Pancreas (tissue), 10 donors: Measurements from ENCODE around the gene BRICD5. TPM values are rescaled to one million over a fixed set of nuclear protein-coding genes. Genes with fewer than 3 reads are reported as not detected.

ENCODE experiments used
- ATAC-seq, 4 donors: fragments of 200-7000 bp; cut with Tn5 transposase; one replicate each; pipeline versions ENCODE4 v1.8.0 to v1.9.1; 2020; ENCODE audit warnings: mild to moderate bottlenecking in 4 of 4, moderate library complexity in 4 of 4
- DNase-seq, 6 donors: peaks; one replicate each; pipeline ENCODE4 v3.0.0-alpha.2; 2020
- FAIRE-seq: peaks from 2 replicates; lab custom pipeline; 2012; peaks lifted over from hg19 to GRCh38; lab: Jason Lieb, UNC
- H3K27ac ChIP-seq, 4 donors: fragments of 200-600 bp; sonication (generic); 1 replicate in 3 of 4; 2 replicates in 1 of 4; pipeline versions ENCODE4 v1.5.0 to v1.8.0; 2020
- H3K27me3 ChIP-seq, 4 donors: fragments of 200-600 bp; one replicate each; pipeline ENCODE4 v1.8.0; 2021
- H3K36me3 ChIP-seq, 3 donors: fragments of 200-600 bp; sonication (generic) in 1 of 3; one replicate each; pipeline versions ENCODE4 v1.5.0 to v1.8.0; 2020 to 2021
- H3K4me1 ChIP-seq, 3 donors: fragments of 200-600 bp; one replicate each; pipeline ENCODE4 v1.8.0; 2021
- H3K4me3 ChIP-seq, 4 donors: fragments of 200-600 bp; sonication (generic) in 2 of 4; one replicate each; pipeline versions ENCODE4 v1.5.0 to v1.8.0; 2020 to 2021
- H3K9me3 ChIP-seq, 4 donors: fragments of 200-600 bp; one replicate each; pipeline ENCODE4 v1.8.0; 2021
- CTCF ChIP-seq, 4 donors: fragments of 200-600 bp; sonication (generic) in 3 of 4; IDR thresholded peaks; one replicate each; pipeline versions ENCODE4 v1.5.0 to v1.8.0; 2021; ENCODE audit warnings: antibody characterized with exemption in 4 of 4
- WGBS, 2 donors: extraction: QIAGEN DNeasy Blood & Tissue Kit; methylation state at CpG; one replicate each; pipeline ENCODE4 v1.1.7; 2013; 5-methylcytosine and 5-hydroxymethylcytosine counted together
- intact Hi-C, 3 donors: fragments of 100-400 bp; cut with DNase I; formaldehyde crosslinking; loops; one replicate each; pipeline versions ENCODE4 v1.11.1 to v1.14.2; 2022
- polyA plus RNA-seq, 2 donors: library from polyadenylated mRNA; stranded (reverse); fragments of 200-250 nt; gene quantifications; one replicate each; pipeline ENCODE4 v1.2.3, GENCODE V29; 2013
- total RNA-seq, 6 donors: library from RNA; stranded (reverse); fragmentation: NEBNext Ultra II Directional in 4 of 6; extraction: Animal tissue kit (Norgen Biotek cat#: 25700) in 4 of 6; gene quantifications; one replicate each; pipeline versions ENCODE4 v1.2.1 to v1.2.4, GENCODE V29; 2021 to 2023
- donor health status: healthy with polysubstance abuse.
- donor health status: DM: no; HTN: no; CAD: no; lungs with moderate emphysema.
- donor health status: DM: no; HTN: no; CAD: no.
- donor health status: control.
- donor health status: control.
- donor health status: Bipolar disorder and iron deficiency.
- donor health status: DM: yes; HTN: yes; CAD: no.
- donor health status: DM: no; HTN: no; CAD: no.
- donor health status: DM: no; HTN: no; CAD: no.
- donor health status: DM: yes; HTN: yes; CAD: no.

The BRICD5 gene
- total and polyA plus RNA-seq, 8 donors: 1.0 to 24.5 (median 2.1) TPM

DNA sequence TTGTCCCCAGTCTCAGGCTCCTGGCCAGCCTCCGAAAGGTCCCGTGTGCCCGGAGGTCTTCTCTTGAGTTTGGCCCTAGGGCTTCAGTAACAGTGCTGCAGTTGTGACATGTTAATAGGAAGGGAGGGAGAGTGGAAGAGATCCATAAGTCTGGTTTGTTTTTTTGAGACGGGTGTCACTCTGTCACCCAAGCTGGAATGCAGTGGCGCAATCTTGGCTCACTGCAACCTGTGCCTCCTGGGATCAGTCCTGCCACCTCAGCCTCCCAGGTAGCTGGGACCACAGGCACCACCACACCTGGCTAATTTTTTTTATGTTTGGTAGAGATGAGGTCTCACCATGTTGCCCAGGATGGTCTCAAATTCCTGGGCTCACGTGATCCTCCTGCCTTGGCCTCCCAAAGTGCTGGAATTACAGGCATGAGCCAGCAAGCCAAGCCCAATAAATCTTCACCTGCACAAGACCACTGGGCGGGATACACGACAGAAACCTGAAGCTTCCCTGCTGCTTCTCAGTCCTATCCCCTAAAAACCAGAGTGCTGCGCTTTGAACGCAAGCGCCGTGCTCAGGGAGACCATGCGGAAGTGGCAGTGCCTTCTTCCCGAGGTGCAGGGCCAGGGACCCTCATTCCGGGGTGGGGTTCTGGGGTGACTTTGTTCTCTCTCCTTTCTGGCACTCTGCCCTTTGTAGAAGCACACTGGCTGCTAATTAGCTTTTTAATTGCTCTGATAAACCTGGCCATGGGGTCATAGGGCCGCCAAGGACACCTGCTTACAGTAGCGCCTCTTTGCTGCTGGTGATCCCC is 44.2 kb downstream of the BRICD5 start:
- no peak for TF ChIP-seq CTCF (IDR thresholded peaks at IDR 0.05)
- no peaks in the 10 kb centered on the region for H3K27me3 ChIP-seq
- H3K9me3 ChIP-seq: no peaks in the 10 kb centered on the region
- H3K4me3 ChIP-seq: no peak overlapping the region
- no peak for ATAC-seq
- 88 to 89% methylated on average over 17 of the region's 17 CpGs for WGBS, 2 donors
- no peak for FAIRE-seq
- H3K27ac ChIP-seq: no peak overlapping the region
- H3K36me3 ChIP-seq: peaks cover 0 to 3% (median 0%) of the 10 kb centered on the region in 3 donors
- DNase-seq: no peak
- intact Hi-C loops: no loop called here
- H3K4me1 ChIP-seq: no peaks in the 10 kb centered on the region

GRCh38 chr16:2165861-2166260 is 44.8 kb downstream of the BRICD5 start:
- no peak for TF ChIP-seq CTCF (IDR thresholded peaks at IDR 0.05)
- no peak for ATAC-seq
- no peak overlapping the region for H3K4me3 ChIP-seq

DNA sequence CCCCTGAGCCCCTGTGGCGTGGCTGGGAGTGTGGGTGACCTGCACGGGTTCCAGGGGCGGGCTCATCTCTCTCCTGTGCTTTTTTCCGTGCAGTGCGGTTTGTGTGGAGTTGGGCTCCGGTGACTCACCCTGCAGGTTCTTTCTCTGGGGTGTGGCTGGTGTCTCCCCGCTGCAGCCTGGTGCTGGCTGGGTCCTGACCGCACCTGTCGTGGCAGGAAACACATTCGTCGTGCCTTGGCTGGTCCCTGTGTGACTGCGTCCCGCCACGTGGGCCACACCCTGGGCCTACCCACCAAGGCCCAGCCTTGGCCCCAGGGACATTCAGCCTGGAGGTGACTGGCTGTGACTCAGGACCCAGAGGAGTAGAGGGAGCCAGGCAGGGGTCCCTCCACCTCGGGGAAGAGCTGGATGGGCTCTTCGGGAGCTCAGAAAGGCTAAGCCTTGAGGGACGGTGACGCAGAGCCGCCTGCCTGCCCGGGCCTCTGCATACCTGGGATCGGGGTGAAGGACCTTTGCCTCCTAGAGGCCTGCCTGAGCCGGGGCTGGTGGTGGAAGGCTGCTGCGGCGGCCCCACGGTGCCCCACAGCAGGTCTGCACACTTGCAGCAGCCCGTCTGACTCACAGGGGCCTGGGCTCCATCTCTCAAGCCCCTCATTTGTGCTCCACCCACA is 47.3 kb downstream of the BRICD5 start:
- WGBS, 2 donors: 92 to 96% methylated on average over 26 of the region's 26 CpGs
- H3K9me3 ChIP-seq: no peaks in the 10 kb centered on the region
- DNase-seq: no peak
- no peak for FAIRE-seq
- no peak overlapping the region for H3K27ac ChIP-seq
- no peak overlapping the region for H3K4me3 ChIP-seq
- no peaks in the 10 kb centered on the region for H3K4me1 ChIP-seq
- no peak for TF ChIP-seq CTCF (IDR thresholded peaks at IDR 0.05)
- intact Hi-C loops: no loop called here
- ATAC-seq: peak in 2 of 4 donors; percentile 17 to 38
- H3K27me3 ChIP-seq: no peaks in the 10 kb centered on the region
- peaks cover 0 to 3% (median 0%) of the 10 kb centered on the region in 3 donors for H3K36me3 ChIP-seq

More at GRCh38 chr16:2165861-2166260, 44.8 kb downstream of the BRICD5 start:
- DNase-seq: no peak
- 92% methylated on average over 11 to 12 of the region's 12 CpGs for WGBS, 2 donors
- no peaks in the 10 kb centered on the region for H3K9me3 ChIP-seq
- intact Hi-C loops: no loop called here
- H3K27ac ChIP-seq: no peak overlapping the region
- no peaks in the 10 kb centered on the region for H3K4me1 ChIP-seq
- H3K36me3 ChIP-seq: peaks cover 0 to 3% (median 0%) of the 10 kb centered on the region in 3 donors
- FAIRE-seq: no peak
- H3K27me3 ChIP-seq: no peaks in the 10 kb centered on the region

DNA sequence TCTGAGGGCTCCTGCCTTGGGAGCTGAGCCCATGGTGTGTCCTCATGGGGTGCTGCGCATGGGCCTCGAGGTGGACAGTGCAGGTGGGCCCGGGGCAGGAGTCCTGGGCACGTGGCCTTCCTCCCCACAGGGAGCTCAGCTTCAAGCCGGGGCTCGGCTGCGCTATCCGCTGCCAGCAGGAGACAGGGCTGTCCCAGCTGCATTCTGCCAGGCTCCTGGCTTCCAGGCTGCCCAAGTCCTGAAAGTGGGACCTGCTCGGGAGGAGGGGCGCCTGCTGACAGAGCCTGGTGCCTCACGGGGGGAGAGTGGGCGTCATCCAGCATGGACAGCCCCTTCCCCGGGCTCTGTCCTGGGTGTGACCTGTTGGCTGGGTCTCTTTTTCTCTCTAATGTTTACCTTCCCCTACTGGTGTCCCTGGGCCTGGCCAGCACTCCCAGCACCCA is 48.0 kb downstream of the BRICD5 start:
- no peaks in the 10 kb centered on the region for H3K27me3 ChIP-seq
- TF ChIP-seq CTCF (IDR thresholded peaks at IDR 0.05): no peak
- FAIRE-seq: no peak
- peaks cover 0 to 2% (median 0%) of the 10 kb centered on the region in 3 donors for H3K36me3 ChIP-seq
- ATAC-seq: no peak
- intact Hi-C loops: no loop called here
- peaks cover 0 to 6% (median 3%) of the 10 kb centered on the region in 3 donors for H3K4me1 ChIP-seq
- H3K9me3 ChIP-seq: no peaks in the 10 kb centered on the region
- 91 to 93% methylated on average over 13 of the region's 13 CpGs for WGBS, 2 donors
- no peak overlapping the region for H3K27ac ChIP-seq
- DNase-seq: no peak
- no peak overlapping the region for H3K4me3 ChIP-seq
